OCI-LY1 (cell line): ENCODE results near the gene ZNF586.

Experiments used
- CTCF ChIP-seq: fragments of 200-600 bp; sonication (generic), shearing (Covaris generic); IDR thresholded peaks from 2 replicates; pipeline ENCODE4 v1.5.1; 2017; ENCODE audit warnings: mild to moderate bottlenecking, antibody characterized with exemption, low read length, moderate library complexity, mixed read lengths
- EZH2 ChIP-seq: fragments of 200-600 bp; sonication (generic), shearing (Covaris generic); IDR thresholded peaks from 2 replicates; pipeline ENCODE4 v1.8.0; 2017; ENCODE audit warnings: borderline replicate concordance, mixed run types, mild to moderate bottlenecking, antibody characterized with exemption, low read length, moderate library complexity, mixed read lengths

DNA sequence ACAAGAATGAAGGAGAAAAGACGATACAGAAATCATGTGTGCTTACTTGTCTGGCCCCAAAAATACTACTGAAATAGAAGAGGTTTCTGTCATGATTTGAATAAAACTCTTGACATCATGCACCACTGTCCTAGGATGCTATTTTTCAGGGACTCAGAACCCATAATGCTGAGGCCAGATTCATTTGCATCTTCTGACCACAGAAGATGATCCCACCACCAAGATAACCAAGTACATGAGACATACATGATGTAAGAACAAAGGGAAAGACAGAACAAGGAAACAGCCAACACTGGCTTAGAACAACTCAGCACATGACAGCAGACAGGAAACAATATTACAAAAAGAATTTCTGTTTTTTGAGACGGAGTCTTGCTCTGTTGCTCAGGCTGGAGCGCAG lies 42.8 kb downstream of the ZNF586 start:
- TF ChIP-seq CTCF = no peak
- no peak for TF ChIP-seq EZH2
